DND-41 (cell line): ENCODE measurements around the gene CNNM3.
A peak's percentile ranks its signal among the peaks of the same experiment; 100 is the strongest.

Source experiments
- ATAC-seq: fragments of 200-7000 bp; cut with Tn5 transposase; 3 replicates; pipeline ENCODE4 v1.9.1; 2021; ENCODE audit warnings: low read depth; ENCODE audit not compliant: insufficient read depth
- DNase-seq: peaks from one replicate; pipeline ENCODE4 v3.0.0-alpha.2; 2020
- H2AFZ ChIP-seq: 2 replicates; pipeline ENCODE4 v1.6.0; 2012; ENCODE audit warnings: low read depth, low read length
- H3K27ac ChIP-seq: 2 replicates; pipeline ENCODE4 v1.5.1; 2012; ENCODE audit warnings: low read length, inconsistent platforms
- H3K27me3 ChIP-seq: fragments of 200-600 bp; sonication (generic); 2 replicates; pipeline ENCODE4 v1.6.0; 2012; ENCODE audit warnings: low read length, mild to moderate bottlenecking, inconsistent platforms; ENCODE audit not compliant: insufficient read depth, poor library complexity
- H3K36me3 ChIP-seq: 2 replicates; pipeline ENCODE4 v1.5.1; 2012; ENCODE audit warnings: low read length, inconsistent platforms; ENCODE audit not compliant: insufficient read depth
- H3K4me1 ChIP-seq: 2 replicates; pipeline ENCODE4 v1.5.1; 2012; ENCODE audit warnings: mild to moderate bottlenecking, low read length; ENCODE audit not compliant: insufficient read depth
- H3K4me2 ChIP-seq: 2 replicates; pipeline ENCODE4 v1.6.0; 2012; ENCODE audit warnings: mild to moderate bottlenecking, moderate library complexity, low read length, inconsistent platforms; ENCODE audit not compliant: insufficient read depth
- H3K4me3 ChIP-seq, 2 experiments: fragments of 200-600 bp in 1 of 2; shearing (Covaris generic) in 1 of 2; 2 replicates each; pipeline ENCODE4 v1.5.1; 2012 to 2016; ENCODE audit warnings: inconsistent platforms in 2 of 2, low read length in 2 of 2, mild to moderate bottlenecking in 2 of 2, low read depth in 1 of 2, moderate library complexity in 1 of 2
- H3K79me2 ChIP-seq: 2 replicates; pipeline ENCODE4 v1.6.0; 2012; ENCODE audit warnings: low read length, inconsistent platforms; ENCODE audit not compliant: insufficient read depth
- H3K9ac ChIP-seq: 2 replicates; pipeline ENCODE4 v1.6.0; 2012; ENCODE audit warnings: low read depth, mild to moderate bottlenecking, inconsistent platforms, low read length, moderate library complexity
- H3K9me3 ChIP-seq: 2 replicates; pipeline ENCODE4 v1.5.1; 2012; ENCODE audit warnings: low read length, moderate library complexity, mild to moderate bottlenecking, inconsistent platforms; ENCODE audit not compliant: insufficient read depth, severe bottlenecking
- H4K20me1 ChIP-seq: 2 replicates; pipeline ENCODE4 v1.6.0; 2012; ENCODE audit warnings: low read length; ENCODE audit not compliant: insufficient read depth
- EZH2 ChIP-seq: IDR thresholded peaks from 3 replicates; pipeline ENCODE4 v1.6.1; 2012; ENCODE audit warnings: borderline replicate concordance, low read depth, mild to moderate bottlenecking, moderate library complexity, low read length, inconsistent platforms; ENCODE audit not compliant: severe bottlenecking
- TF ChIP-seq, protein P1 (sequence below): IDR thresholded peaks from 2 replicates; pipeline ENCODE4 v1.5.1; 2012; ENCODE audit warnings: borderline replicate concordance, low read length, moderate library complexity, mild to moderate bottlenecking; ENCODE audit not compliant: poor library complexity, severe bottlenecking; ENCODE audit errors: extremely low read depth

CNNM3 gene

GRCh38 chr2:96816127-96816835 is at the start of gene CNNM3:
TSS of gene CNNM3 (plus strand) at chr2:96816268. CDS start at chr2:96816278, 10 bp downstream.
- Histone ChIP-seq H3K4me2 (peak within 1 kb of the TSS; percentile 100), H3K4me1 (peaks cover 50% of the 10 kb centered on the region), H3K79me2 (peaks cover 47% of the 10 kb centered on the region), H3K27ac (peak within 1 kb of the TSS; percentile 89), H3K36me3 (peaks cover 33% of the 10 kb centered on the region), H3K4me3 (peak within 1 kb of the TSS; percentile 73 to 97), H2AFZ (peak within 1 kb of the TSS; percentile 88), H3K9ac (peak within 1 kb of the TSS; percentile 87), H3K9me3 (no peaks in the 10 kb centered on the region), H3K27me3 (no peaks in the 10 kb centered on the region), H4K20me1 (peaks cover 43% of the 10 kb centered on the region)
- ATAC-seq: peak; percentile 94
- peak; percentile 95 for DNase-seq
- no peak for TF ChIP-seq EZH2
- TF ChIP-seq, protein P1, sequence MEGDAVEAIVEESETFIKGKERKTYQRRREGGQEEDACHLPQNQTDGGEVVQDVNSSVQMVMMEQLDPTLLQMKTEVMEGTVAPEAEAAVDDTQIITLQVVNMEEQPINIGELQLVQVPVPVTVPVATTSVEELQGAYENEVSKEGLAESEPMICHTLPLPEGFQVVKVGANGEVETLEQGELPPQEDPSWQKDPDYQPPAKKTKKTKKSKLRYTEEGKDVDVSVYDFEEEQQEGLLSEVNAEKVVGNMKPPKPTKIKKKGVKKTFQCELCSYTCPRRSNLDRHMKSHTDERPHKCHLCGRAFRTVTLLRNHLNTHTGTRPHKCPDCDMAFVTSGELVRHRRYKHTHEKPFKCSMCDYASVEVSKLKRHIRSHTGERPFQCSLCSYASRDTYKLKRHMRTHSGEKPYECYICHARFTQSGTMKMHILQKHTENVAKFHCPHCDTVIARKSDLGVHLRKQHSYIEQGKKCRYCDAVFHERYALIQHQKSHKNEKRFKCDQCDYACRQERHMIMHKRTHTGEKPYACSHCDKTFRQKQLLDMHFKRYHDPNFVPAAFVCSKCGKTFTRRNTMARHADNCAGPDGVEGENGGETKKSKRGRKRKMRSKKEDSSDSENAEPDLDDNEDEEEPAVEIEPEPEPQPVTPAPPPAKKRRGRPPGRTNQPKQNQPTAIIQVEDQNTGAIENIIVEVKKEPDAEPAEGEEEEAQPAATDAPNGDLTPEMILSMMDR: peak; percentile 61

DNA sequence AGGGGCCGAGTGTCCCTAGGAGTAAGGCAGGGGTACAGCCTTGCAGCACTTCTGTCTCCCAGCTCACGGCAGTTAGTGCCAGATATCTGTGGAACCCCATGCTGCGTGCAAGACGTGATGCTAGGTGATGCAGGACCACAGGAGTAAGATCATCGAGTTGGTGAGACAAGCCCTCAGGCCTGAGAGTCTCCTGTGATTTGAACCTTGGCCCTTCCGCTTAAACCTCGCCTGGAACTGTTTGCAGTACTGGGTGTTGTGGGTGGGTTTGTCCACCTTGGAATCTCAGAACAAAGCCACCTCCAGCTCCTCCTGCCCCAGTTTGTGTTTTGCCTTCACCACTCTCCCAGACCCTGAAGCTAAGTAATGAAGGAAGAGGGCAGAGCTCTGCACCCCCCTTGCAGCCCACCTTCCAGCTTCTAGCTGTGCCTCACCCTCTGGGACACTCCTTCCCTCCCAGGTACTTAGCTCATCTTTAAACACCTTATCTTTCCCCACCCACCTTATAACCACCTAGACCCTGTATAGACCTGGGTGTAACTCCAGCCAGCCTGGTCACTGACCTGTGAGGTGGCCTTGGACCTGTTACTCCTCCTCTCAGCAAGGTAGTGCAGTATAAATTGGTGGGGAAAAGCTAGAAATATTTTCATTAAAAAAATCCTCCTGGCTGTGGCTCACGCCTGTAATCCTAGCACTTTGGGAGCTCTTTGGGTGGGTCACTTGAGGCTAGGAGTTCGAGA is 48.8 kb upstream of the CNNM3 start:
- no peak overlapping the region for H3K9ac ChIP-seq

GRCh38 chr2:96768083-96768561 is 47.9 kb upstream of the CNNM3 start:
- no peak overlapping the region for H3K27ac ChIP-seq
- H3K79me2 ChIP-seq: peaks cover 46% of the 10 kb centered on the region
- no peak for DNase-seq
- no peak for TF ChIP-seq EZH2
- TF ChIP-seq, protein P1: no peak
- H3K36me3 ChIP-seq: peaks cover 14% of the 10 kb centered on the region; the same call in 1 of the 2 replicates
- H2AFZ ChIP-seq: no peak overlapping the region
- no peaks in the 10 kb centered on the region for H3K9me3 ChIP-seq
- no peak overlapping the region for H3K4me2 ChIP-seq
- no peak overlapping the region for H3K9ac ChIP-seq
- H4K20me1 ChIP-seq: no peaks in the 10 kb centered on the region
- H3K4me3 ChIP-seq: no peak overlapping the region
- H3K27me3 ChIP-seq: no peaks in the 10 kb centered on the region
- peaks cover 48% of the 10 kb centered on the region for H3K4me1 ChIP-seq
- no peak for ATAC-seq

More for the DNA sequence above, 48.8 kb upstream of the CNNM3 start:
- DNase-seq: no peak
- Histone ChIP-seq H3K27me3 (no peaks in the 10 kb centered on the region), H3K27ac (no peak overlapping the region), H3K79me2 (peaks cover 48% of the 10 kb centered on the region), H3K4me3 (no peak overlapping the region), H3K9me3 (no peaks in the 10 kb centered on the region), H3K4me1 (peaks cover 50% of the 10 kb centered on the region), H3K4me2 (peak overlapping the region; percentile 35; the same call in 1 of the 2 replicates), H4K20me1 (no peaks in the 10 kb centered on the region), H2AFZ (no peak overlapping the region), H3K36me3 (peaks cover 14% of the 10 kb centered on the region; the same call in 1 of the 2 replicates)
- no peak for ATAC-seq
- no peak for TF ChIP-seq EZH2
- TF ChIP-seq, protein P1: no peak
